ENCODE measurements around the gene GYS1.

GRCh38 chr19:48935864-48936263, 57.2 kb downstream of the GYS1 start:
- TF ChIP-seq FOXA1 (IDR thresholded peaks at IDR 0.05) (no peak), MAX (IDR thresholded peaks at IDR 0.05) (no peak), CTCF (IDR thresholded peaks at IDR 0.05; ENCODE audit: low read depth, low read length, missing input control) (no peak), YY1 (IDR thresholded peaks at IDR 0.05) (no peak), ATF3 (IDR thresholded peaks at IDR 0.05) (no peak), RXRA (IDR thresholded peaks at IDR 0.05) (no peak), ZBTB33 (IDR thresholded peaks at IDR 0.05) (no peak)

All from liver (tissue), 3 donors.